GM23338 (cell line): ENCODE results near the gene GTPBP1. TPM values are rescaled to one million over a fixed set of nuclear protein-coding genes. Genes with fewer than 3 reads are reported as not detected.

ENCODE experiments used
- ATAC-seq: fragments of 200-7000 bp; cut with Tn5 transposase; 3 replicates; pipeline ENCODE4 v1.9.1; 2020
- DNase-seq: peaks from one replicate; pipeline ENCODE4 v3.0.0-alpha.2; 2015; ENCODE audit warnings: low spot score
- H2AFZ ChIP-seq: fragments of 200-600 bp; sonication (generic); 2 replicates; pipeline ENCODE4 v1.8.0; 2016; ENCODE audit warnings: antibody characterized with exemption, mild to moderate bottlenecking, moderate library complexity
- H3F3A ChIP-seq: fragments of 200-600 bp; sonication (generic); replicated peaks from 2 replicates; pipeline ENCODE4 v1.8.0; 2017; ENCODE audit warnings: antibody characterized with exemption, mixed run types, low read depth
- H3K27ac ChIP-seq: fragments of 200-600 bp; sonication (generic); 2 replicates; pipeline ENCODE4 v1.6.1; 2016; ENCODE audit warnings: low read depth
- H3K27me3 ChIP-seq: fragments of 200-600 bp; sonication (generic); 2 replicates; pipeline ENCODE4 v1.8.0; 2016; ENCODE audit warnings: mild to moderate bottlenecking, mixed run types, moderate library complexity; ENCODE audit not compliant: insufficient read depth
- H3K36me3 ChIP-seq: fragments of 200-600 bp; sonication (generic); 2 replicates; pipeline ENCODE4 v1.8.0; 2016; ENCODE audit warnings: mild to moderate bottlenecking; ENCODE audit not compliant: insufficient read depth
- H3K4me1 ChIP-seq: fragments of 200-600 bp; sonication (generic); 2 replicates; pipeline ENCODE4 v1.8.0; 2016; ENCODE audit warnings: mild to moderate bottlenecking, moderate library complexity; ENCODE audit not compliant: insufficient read depth
- H3K4me2 ChIP-seq: fragments of 200-600 bp; sonication (generic); 2 replicates; pipeline ENCODE4 v1.7.1; 2017; ENCODE audit warnings: mixed run types
- H3K4me3 ChIP-seq: fragments of 200-600 bp; sonication (generic); 2 replicates; pipeline ENCODE4 v1.6.1; 2016; ENCODE audit warnings: mixed run types
- H3K79me2 ChIP-seq: fragments of 200-600 bp; sonication (generic); replicated peaks from 2 replicates; pipeline ENCODE4 v1.8.0; 2017; ENCODE audit warnings: mild to moderate bottlenecking; ENCODE audit not compliant: insufficient read depth
- H3K9me2 ChIP-seq: fragments of 200-600 bp; sonication (generic); 2 replicates; pipeline ENCODE4 v1.8.0; 2017; ENCODE audit not compliant: insufficient read depth
- H4K20me1 ChIP-seq: fragments of 200-600 bp; sonication (generic); replicated peaks from 2 replicates; pipeline ENCODE4 v1.8.0; 2017; ENCODE audit warnings: mild to moderate bottlenecking; ENCODE audit not compliant: insufficient read depth
- H3K27ac Mint-ChIP-seq: 2 replicates; pipeline ENCODE4 v1.8.0; 2020; ENCODE audit warnings: inconsistent platforms, mild to moderate bottlenecking, moderate library complexity, mixed read lengths
- H3K27me3 Mint-ChIP-seq: 3 replicates; pipeline ENCODE4 v1.8.0; 2022; ENCODE audit warnings: low read depth, mild to moderate bottlenecking, moderate library complexity, mixed read lengths, inconsistent platforms; ENCODE audit not compliant: insufficient read depth, poor library complexity
- H3K36me3 Mint-ChIP-seq: 3 replicates; pipeline ENCODE4 v1.8.0; 2021; ENCODE audit warnings: low read depth, mild to moderate bottlenecking, inconsistent platforms, moderate library complexity, mixed read lengths
- H3K4me1 Mint-ChIP-seq: 3 replicates; pipeline ENCODE4 v1.8.0; 2020; ENCODE audit warnings: mild to moderate bottlenecking, inconsistent platforms, mixed read lengths
- H3K4me3 Mint-ChIP-seq: 3 replicates; pipeline ENCODE4 v1.8.0; 2021; ENCODE audit warnings: moderate library complexity, mild to moderate bottlenecking, inconsistent platforms, mixed read lengths
- H3K9me3 Mint-ChIP-seq: 3 replicates; pipeline ENCODE4 v1.8.0; 2020; ENCODE audit warnings: moderate library complexity, mild to moderate bottlenecking, inconsistent platforms, mixed read lengths
- CTCF ChIP-seq, 2 experiments: fragments of 200-600 bp in 1 of 2; sonication (generic) in 1 of 2; conservative IDR thresholded peaks; 2 replicates each; pipeline versions ENCODE4 v1.5.1 to v1.6.1; 2016 to 2017; ENCODE audit warnings: antibody characterized with exemption in 2 of 2, low read depth in 2 of 2, mild to moderate bottlenecking in 2 of 2, moderate library complexity in 1 of 2
- NANOG ChIP-seq: IDR thresholded peaks from 2 replicates; pipeline ENCODE4 v1.6.1; 2016; ENCODE audit warnings: antibody characterized with exemption, borderline replicate concordance
- POLR2AphosphoS5 ChIP-seq: IDR thresholded peaks from 2 replicates; pipeline ENCODE4 v1.6.1; 2016; ENCODE audit warnings: antibody characterized with exemption, low read depth
- REST ChIP-seq: IDR thresholded peaks from one replicate; pipeline ENCODE4 v1.6.1; 2018; ENCODE audit warnings: antibody characterized with exemption; ENCODE audit not compliant: unreplicated experiment
- ZNF114 ChIP-seq: fragments of 250-450 bp; sonication (Bioruptor Pico); IDR thresholded peaks from 2 replicates; pipeline ENCODE4 v1.5.0; 2020; ENCODE audit warnings: mild to moderate bottlenecking, moderate library complexity
- polyA plus RNA-seq: library from polyadenylated mRNA; unstranded; fragments of >200 nt; fragmentation: Nextera tagmentation; extraction: Ambion mirVana; gene quantifications from 2 replicates; pipeline ENCODE4 v1.2.1, GENCODE V29; 2016
- total RNA-seq: library from RNA; depleted of rRNA; stranded (reverse); fragments of >200 nt; shearing (Covaris generic); gene quantifications from 2 replicates; pipeline ENCODE4 v1.2.3, GENCODE V29; 2014

The GTPBP1 gene
- total and polyA plus RNA-seq, 2 experiments from 2014 or later, result 27.2 to 88.4 TPM

GRCh38 chr22:38766076-38766777 is 60.5 kb downstream of the GTPBP1 start:
- no peaks in the 10 kb centered on the region for H3K36me3 Mint-ChIP-seq
- no peaks in the 10 kb centered on the region for H3K4me1 Mint-ChIP-seq
- TF ChIP-seq CTCF (conservative IDR thresholded peaks at IDR 0.05; ENCODE audit: low read depth in 2 of 2) (peak; percentile 85 to 96), REST (no peak)
- peak; percentile 91 for ATAC-seq
- Histone ChIP-seq H3K36me3 (no peaks in the 10 kb centered on the region), H4K20me1 (no peaks in the 10 kb centered on the region), H3K27me3 (no peaks in the 10 kb centered on the region), H3K27ac (no peak overlapping the region), H3K4me3 (no peak overlapping the region), H2AFZ (no peak overlapping the region), H3K9me2 (no peaks in the 10 kb centered on the region), H3K79me2 (no peaks in the 10 kb centered on the region), H3K4me1 (no peaks in the 10 kb centered on the region), H3K4me2 (no peak overlapping the region), H3F3A (no peaks in the 10 kb centered on the region)
- H3K27me3 Mint-ChIP-seq, result peaks cover 16% of the 10 kb centered on the region
- peak; percentile 93 for DNase-seq
- H3K27ac Mint-ChIP-seq, result no peak overlapping the region
- H3K4me3 Mint-ChIP-seq, result no peak overlapping the region
- H3K9me3 Mint-ChIP-seq, result no peaks in the 10 kb centered on the region

GRCh38 chr22:38767313-38767712 is 61.6 kb downstream of the GTPBP1 start:
- H3K9me2 ChIP-seq, result no peaks in the 10 kb centered on the region
- H3K4me2 ChIP-seq, result no peak overlapping the region
- H3K79me2 ChIP-seq, result no peaks in the 10 kb centered on the region
- H2AFZ ChIP-seq, result no peak overlapping the region
- DNase-seq (no peak), ATAC-seq (no peak)
- no peaks in the 10 kb centered on the region for H3K27me3 ChIP-seq
- Mint-ChIP-seq H3K27ac (no peak overlapping the region), H3K4me1 (no peaks in the 10 kb centered on the region), H3K36me3 (no peaks in the 10 kb centered on the region), H3K27me3 (peaks cover 16% of the 10 kb centered on the region), H3K9me3 (no peaks in the 10 kb centered on the region), H3K4me3 (no peak overlapping the region)
- H3K36me3 ChIP-seq, result no peaks in the 10 kb centered on the region
- no peaks in the 10 kb centered on the region for H4K20me1 ChIP-seq
- H3K4me3 ChIP-seq, result no peak overlapping the region
- H3F3A ChIP-seq, result no peaks in the 10 kb centered on the region
- H3K27ac ChIP-seq, result no peak overlapping the region
- H3K4me1 ChIP-seq, result no peaks in the 10 kb centered on the region
- TF ChIP-seq ZNF114 (no peak), REST (no peak), POLR2AphosphoS5 (no peak), NANOG (no peak)
